GM18502 (cell line): ENCODE measurements around the gene CCDC32.

Experiments
- ATAC-seq: cut with Tn5 transposase; IDR thresholded peaks from one replicate; pipeline ENCODE4 v1.9.1; 2021; ENCODE audit warnings: mild to moderate bottlenecking; ENCODE audit not compliant: unreplicated experiment, poor library complexity

Gene CCDC32

GRCh38 chr15:40525855-40526254 lies 39.0 kb downstream of the CCDC32 start:
- no peak for ATAC-seq

- no peak for ATAC-seq
Measured at GRCh38 chr15:40523611-40524010, 41.2 kb downstream of the CCDC32 start.

- no peak for ATAC-seq
Measured at GRCh38 chr15:40516322-40516721, 48.5 kb downstream of the CCDC32 start.

- ATAC-seq = no peak
Measured at GRCh38 chr15:40513609-40514008, 51.2 kb downstream of the CCDC32 start.

GRCh38 chr15:40512440-40512839 lies 52.4 kb downstream of the CCDC32 start:
- ATAC-seq = no peak

- peak; percentile 71 for ATAC-seq
Measured at GRCh38 chr15:40511472-40512133, 53.2 kb downstream of the CCDC32 start.

GRCh38 chr15:40511093-40511471 lies 53.8 kb downstream of the CCDC32 start:
- peak; percentile 42 for ATAC-seq

GRCh38 chr15:40510201-40510600 lies 54.6 kb downstream of the CCDC32 start:
- no peak for ATAC-seq

GRCh38 chr15:40508216-40508615 lies 56.6 kb downstream of the CCDC32 start:
- no peak for ATAC-seq

- peak; percentile 59 for ATAC-seq
Measured at GRCh38 chr15:40506964-40507571, 57.8 kb downstream of the CCDC32 start.
